Gastrocnemius medialis (tissue), 4 donors: ENCODE data around the gene CTSD.

Experiments
- POLR2A ChIP-seq, 2 donors: fragments of 450-650 bp; IDR thresholded peaks; one replicate each; pipeline ENCODE4 v1.6.1; 2017; ENCODE audit warnings: antibody characterized with exemption in 2 of 2, mild to moderate bottlenecking in 2 of 2, moderate library complexity in 2 of 2
- TF ChIP-seq, protein P1 (sequence below), 5 experiments: fragments of 450-650 bp in 3 of 5; fragments of 200-600 bp in 2 of 5; sonication (generic) in 2 of 5; IDR thresholded peaks in 4 of 5; conservative IDR thresholded peaks in 1 of 5; 1 replicate in 4 of 5; 2 replicates in 1 of 5; pipeline ENCODE4 v1.5.1; 2016 to 2019; ENCODE audit warnings: antibody characterized with exemption in 5 of 5, mild to moderate bottlenecking in 3 of 5, moderate library complexity in 3 of 5

- TF ChIP-seq POLR2A (IDR thresholded peaks at IDR 0.05) = no peak
- TF ChIP-seq, protein P1, sequence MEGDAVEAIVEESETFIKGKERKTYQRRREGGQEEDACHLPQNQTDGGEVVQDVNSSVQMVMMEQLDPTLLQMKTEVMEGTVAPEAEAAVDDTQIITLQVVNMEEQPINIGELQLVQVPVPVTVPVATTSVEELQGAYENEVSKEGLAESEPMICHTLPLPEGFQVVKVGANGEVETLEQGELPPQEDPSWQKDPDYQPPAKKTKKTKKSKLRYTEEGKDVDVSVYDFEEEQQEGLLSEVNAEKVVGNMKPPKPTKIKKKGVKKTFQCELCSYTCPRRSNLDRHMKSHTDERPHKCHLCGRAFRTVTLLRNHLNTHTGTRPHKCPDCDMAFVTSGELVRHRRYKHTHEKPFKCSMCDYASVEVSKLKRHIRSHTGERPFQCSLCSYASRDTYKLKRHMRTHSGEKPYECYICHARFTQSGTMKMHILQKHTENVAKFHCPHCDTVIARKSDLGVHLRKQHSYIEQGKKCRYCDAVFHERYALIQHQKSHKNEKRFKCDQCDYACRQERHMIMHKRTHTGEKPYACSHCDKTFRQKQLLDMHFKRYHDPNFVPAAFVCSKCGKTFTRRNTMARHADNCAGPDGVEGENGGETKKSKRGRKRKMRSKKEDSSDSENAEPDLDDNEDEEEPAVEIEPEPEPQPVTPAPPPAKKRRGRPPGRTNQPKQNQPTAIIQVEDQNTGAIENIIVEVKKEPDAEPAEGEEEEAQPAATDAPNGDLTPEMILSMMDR (IDR thresholded peaks at IDR 0.05 in 4 of 5, conservative IDR thresholded peaks at IDR 0.05 in 1 of 5) = no peak
Observed at GRCh38 chr11:1717745-1718144, 46.0 kb downstream of the CTSD start.
